IPS-18c (cell line): Measurements from ENCODE around the gene SNRPA1.

Source experiments
- H3K4me3 ChIP-seq: 2 replicates; pipeline ENCODE4 v1.7.0; 2013; ENCODE audit warnings: low read depth, mild to moderate bottlenecking, low read length, moderate library complexity; ENCODE audit not compliant: insufficient read depth
- H3K9me3 ChIP-seq: one replicate; pipeline ENCODE4 v1.6.1; 2013; ENCODE audit warnings: mild to moderate bottlenecking, low read length, moderate library complexity; ENCODE audit not compliant: control insufficient read depth, insufficient read depth

Gene SNRPA1

GRCh38 chr15:101322854-101323477, 27.9 kb upstream of the SNRPA1 start:
- Histone ChIP-seq H3K4me3 (no peak overlapping the region), H3K9me3 (no peaks in the 10 kb centered on the region)

- no peak overlapping the region for H3K4me3 ChIP-seq
- no peaks in the 10 kb centered on the region for H3K9me3 ChIP-seq
Observed at GRCh38 chr15:101322016-101322695, 27.1 kb upstream of the SNRPA1 start.

GRCh38 chr15:101320501-101321052, 25.5 kb upstream of the SNRPA1 start:
- Histone ChIP-seq H3K9me3 (no peaks in the 10 kb centered on the region), H3K4me3 (no peak overlapping the region)

GRCh38 chr15:101318839-101319238, 23.8 kb upstream of the SNRPA1 start:
- no peak overlapping the region for H3K4me3 ChIP-seq
- H3K9me3 ChIP-seq = no peaks in the 10 kb centered on the region

GRCh38 chr15:101318147-101318819, 23.2 kb upstream of the SNRPA1 start:
- no peak overlapping the region for H3K4me3 ChIP-seq
- no peaks in the 10 kb centered on the region for H3K9me3 ChIP-seq

- no peaks in the 10 kb centered on the region for H3K9me3 ChIP-seq
- no peak overlapping the region for H3K4me3 ChIP-seq
Observed at GRCh38 chr15:101317336-101317872, 22.4 kb upstream of the SNRPA1 start.

- Histone ChIP-seq H3K9me3 (no peaks in the 10 kb centered on the region), H3K4me3 (no peak overlapping the region)
Observed at GRCh38 chr15:101316529-101316928, 21.5 kb upstream of the SNRPA1 start.

- no peaks in the 10 kb centered on the region for H3K9me3 ChIP-seq
- no peak overlapping the region for H3K4me3 ChIP-seq
Observed at GRCh38 chr15:101315736-101316135, 20.7 kb upstream of the SNRPA1 start.

- no peaks in the 10 kb centered on the region for H3K9me3 ChIP-seq
- no peak overlapping the region for H3K4me3 ChIP-seq
Observed at GRCh38 chr15:101314336-101315125, 19.5 kb upstream of the SNRPA1 start.

- Histone ChIP-seq H3K4me3 (no peak overlapping the region), H3K9me3 (no peaks in the 10 kb centered on the region)
Observed at GRCh38 chr15:101313041-101313761, 18.2 kb upstream of the SNRPA1 start.

- Histone ChIP-seq H3K9me3 (no peaks in the 10 kb centered on the region), H3K4me3 (no peak overlapping the region)
Observed at GRCh38 chr15:101310508-101310907, 15.5 kb upstream of the SNRPA1 start.

- no peak overlapping the region for H3K4me3 ChIP-seq
- H3K9me3 ChIP-seq = no peaks in the 10 kb centered on the region
Observed at GRCh38 chr15:101310161-101310480, 15.1 kb upstream of the SNRPA1 start.

- Histone ChIP-seq H3K9me3 (no peaks in the 10 kb centered on the region), H3K4me3 (no peak overlapping the region)
Observed at GRCh38 chr15:101309436-101310160, 14.6 kb upstream of the SNRPA1 start.

GRCh38 chr15:101308604-101309435, 13.8 kb upstream of the SNRPA1 start:
- no peaks in the 10 kb centered on the region for H3K9me3 ChIP-seq
- no peak overlapping the region for H3K4me3 ChIP-seq

GRCh38 chr15:101307897-101308603, 13.0 kb upstream of the SNRPA1 start:
- H3K9me3 ChIP-seq = no peaks in the 10 kb centered on the region
- H3K4me3 ChIP-seq = no peak overlapping the region
